B cell (primary cell): ENCODE data around the gene BLM.

ENCODE experiments used
- EZH2 ChIP-seq: IDR thresholded peaks from 2 replicates; pipeline ENCODE4 v1.6.1; 2012; ENCODE audit warnings: borderline replicate concordance, low read depth, mild to moderate bottlenecking, moderate library complexity, low read length; ENCODE audit not compliant: insufficient read depth, poor library complexity, severe bottlenecking
- TF ChIP-seq, protein P1 (sequence below): fragments of 200-600 bp; IDR thresholded peaks from one replicate; pipeline ENCODE4 v1.8.0; 2022; ENCODE audit warnings: antibody characterized with exemption, mild to moderate bottlenecking

DNA sequence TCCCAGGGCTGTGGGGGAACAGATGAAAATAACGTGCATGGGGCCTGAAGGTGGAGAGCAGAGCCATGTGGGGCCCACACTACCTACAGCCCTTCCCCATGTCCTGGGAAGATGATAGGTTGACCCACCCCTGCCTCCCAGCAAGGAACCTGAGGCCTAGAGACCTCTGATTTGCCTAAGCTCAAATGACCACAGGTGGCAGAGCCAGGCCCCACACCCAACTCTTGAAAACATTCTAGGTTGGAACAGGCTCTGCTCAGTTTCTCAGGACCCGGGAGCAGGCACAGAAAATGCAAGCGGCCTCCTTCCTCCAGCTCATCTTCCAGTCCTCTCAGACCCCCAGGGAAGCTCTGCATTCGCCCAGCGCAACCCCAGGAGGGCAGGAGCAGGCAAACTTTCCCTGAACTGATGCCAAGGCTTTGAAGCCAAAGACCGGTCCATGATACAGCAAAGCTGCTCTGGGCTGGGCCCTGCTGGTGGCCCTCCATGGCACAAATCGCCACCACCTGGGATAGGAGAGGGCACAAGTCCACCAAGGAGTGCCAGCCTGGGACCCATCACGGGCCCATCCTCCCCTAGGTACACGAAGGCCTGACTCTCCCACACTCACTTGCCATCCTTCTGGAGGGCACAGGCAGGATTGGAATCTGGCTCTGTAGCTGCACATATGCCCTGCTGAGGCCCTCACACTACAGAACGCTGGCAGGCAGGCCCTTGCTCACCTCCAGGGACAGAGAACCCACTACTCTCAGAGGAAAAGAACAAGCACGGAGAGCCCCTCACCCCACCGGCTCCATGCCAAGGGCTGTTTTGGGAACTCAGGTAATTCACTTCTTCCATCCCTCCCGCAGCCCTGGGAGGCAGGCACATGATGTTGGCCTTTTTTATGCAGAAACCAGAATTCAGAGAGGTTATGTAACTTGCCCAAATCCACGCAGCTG is 100.2 kb downstream of the BLM start:
- TF ChIP-seq, protein P1, sequence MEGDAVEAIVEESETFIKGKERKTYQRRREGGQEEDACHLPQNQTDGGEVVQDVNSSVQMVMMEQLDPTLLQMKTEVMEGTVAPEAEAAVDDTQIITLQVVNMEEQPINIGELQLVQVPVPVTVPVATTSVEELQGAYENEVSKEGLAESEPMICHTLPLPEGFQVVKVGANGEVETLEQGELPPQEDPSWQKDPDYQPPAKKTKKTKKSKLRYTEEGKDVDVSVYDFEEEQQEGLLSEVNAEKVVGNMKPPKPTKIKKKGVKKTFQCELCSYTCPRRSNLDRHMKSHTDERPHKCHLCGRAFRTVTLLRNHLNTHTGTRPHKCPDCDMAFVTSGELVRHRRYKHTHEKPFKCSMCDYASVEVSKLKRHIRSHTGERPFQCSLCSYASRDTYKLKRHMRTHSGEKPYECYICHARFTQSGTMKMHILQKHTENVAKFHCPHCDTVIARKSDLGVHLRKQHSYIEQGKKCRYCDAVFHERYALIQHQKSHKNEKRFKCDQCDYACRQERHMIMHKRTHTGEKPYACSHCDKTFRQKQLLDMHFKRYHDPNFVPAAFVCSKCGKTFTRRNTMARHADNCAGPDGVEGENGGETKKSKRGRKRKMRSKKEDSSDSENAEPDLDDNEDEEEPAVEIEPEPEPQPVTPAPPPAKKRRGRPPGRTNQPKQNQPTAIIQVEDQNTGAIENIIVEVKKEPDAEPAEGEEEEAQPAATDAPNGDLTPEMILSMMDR: no peak
- TF ChIP-seq EZH2: no peak
